ENCODE data around the gene DCAF5. TPM values are rescaled to one million over a fixed set of nuclear protein-coding genes. Genes with fewer than 3 reads are reported as not detected.

Gene DCAF5
- total RNA-seq, 1 experiment from 2014 or later = 23.5 TPM

- intact Hi-C loops (cut with micrococcal nuclease; ENCODE audit: unreplicated experiment) = no loop called here
- Mint-ChIP-seq H3K27ac (ENCODE audit: unreplicated experiment) (no peak overlapping the region), H3K4me1 (ENCODE audit: low read depth, unreplicated experiment) (peaks cover 7% of the 10 kb centered on the region), H3K4me3 (ENCODE audit: low read depth, unreplicated experiment) (no peak overlapping the region), H3K27me3 (ENCODE audit: unreplicated experiment) (no peaks in the 10 kb centered on the region), H3K36me3 (ENCODE audit: insufficient read depth, unreplicated experiment) (no peaks in the 10 kb centered on the region), H3K9me3 (ENCODE audit: low read depth, unreplicated experiment) (no peaks in the 10 kb centered on the region)
- CTCF ChIA-PET = no interaction called here
- BruUV-seq (replicated peaks) = no TSS peak
- no peak for DNase-seq
- TF ChIP-seq CTCF (IDR thresholded peaks at IDR 0.05; ENCODE audit: unreplicated experiment) = no peak
Measured at GRCh38 chr14:69044965-69045555, 107.9 kb downstream of the DCAF5 start.

GRCh38 chr14:69044296-69044695, 108.6 kb downstream of the DCAF5 start:
- H3K4me3 Mint-ChIP-seq (ENCODE audit: low read depth, unreplicated experiment) = no peak overlapping the region
- DNase-seq = no peak
- H3K36me3 Mint-ChIP-seq (ENCODE audit: insufficient read depth, unreplicated experiment) = no peaks in the 10 kb centered on the region
- TF ChIP-seq CTCF (IDR thresholded peaks at IDR 0.05; ENCODE audit: unreplicated experiment) = no peak
- no TSS peak for BruUV-seq (replicated peaks)
- no peaks in the 10 kb centered on the region for H3K9me3 Mint-ChIP-seq (ENCODE audit: low read depth, unreplicated experiment)
- CTCF ChIA-PET = no interaction called here
- H3K27me3 Mint-ChIP-seq (ENCODE audit: unreplicated experiment) = no peaks in the 10 kb centered on the region
- intact Hi-C loops (cut with micrococcal nuclease; ENCODE audit: unreplicated experiment) = no loop called here
- peaks cover 10% of the 10 kb centered on the region for H3K4me1 Mint-ChIP-seq (ENCODE audit: low read depth, unreplicated experiment)
- H3K27ac Mint-ChIP-seq (ENCODE audit: unreplicated experiment) = no peak overlapping the region

GRCh38 chr14:69043596-69044260, 109.2 kb downstream of the DCAF5 start:
- CTCF ChIA-PET = no interaction called here
- no TSS peak for BruUV-seq (replicated peaks)
- no peaks in the 10 kb centered on the region for H3K36me3 Mint-ChIP-seq (ENCODE audit: insufficient read depth, unreplicated experiment)
- no peak overlapping the region for H3K27ac Mint-ChIP-seq (ENCODE audit: unreplicated experiment)
- H3K27me3 Mint-ChIP-seq (ENCODE audit: unreplicated experiment) = no peaks in the 10 kb centered on the region
- DNase-seq = no peak
- TF ChIP-seq CTCF (IDR thresholded peaks at IDR 0.05; ENCODE audit: unreplicated experiment) = no peak
- H3K9me3 Mint-ChIP-seq (ENCODE audit: low read depth, unreplicated experiment) = no peaks in the 10 kb centered on the region
- no peak overlapping the region for H3K4me3 Mint-ChIP-seq (ENCODE audit: low read depth, unreplicated experiment)
- peaks cover 15% of the 10 kb centered on the region for H3K4me1 Mint-ChIP-seq (ENCODE audit: low read depth, unreplicated experiment)
- intact Hi-C loops (cut with micrococcal nuclease; ENCODE audit: unreplicated experiment) = no loop called here

GRCh38 chr14:69042787-69043444, 110.0 kb downstream of the DCAF5 start:
- TF ChIP-seq CTCF (IDR thresholded peaks at IDR 0.05; ENCODE audit: unreplicated experiment) = no peak
- no peak overlapping the region for H3K27ac Mint-ChIP-seq (ENCODE audit: unreplicated experiment)
- peaks cover 11% of the 10 kb centered on the region for H3K4me1 Mint-ChIP-seq (ENCODE audit: low read depth, unreplicated experiment)
- intact Hi-C loops (cut with micrococcal nuclease; ENCODE audit: unreplicated experiment) = no loop called here
- no peaks in the 10 kb centered on the region for H3K27me3 Mint-ChIP-seq (ENCODE audit: unreplicated experiment)
- no peak overlapping the region for H3K4me3 Mint-ChIP-seq (ENCODE audit: low read depth, unreplicated experiment)
- BruUV-seq (replicated peaks) = no TSS peak
- CTCF ChIA-PET = no interaction called here
- H3K36me3 Mint-ChIP-seq (ENCODE audit: insufficient read depth, unreplicated experiment) = no peaks in the 10 kb centered on the region
- H3K9me3 Mint-ChIP-seq (ENCODE audit: low read depth, unreplicated experiment) = no peaks in the 10 kb centered on the region
- DNase-seq = no peak

Measured in Calu3 (cell line).